Activated naive CD4-positive, alpha-beta T cell treated with anti-CD3 and anti-CD28 coated beads, Interleukin-2, amount 10 ng/mL, durations not matched to agents 7 days and 5 days (primary cell): ENCODE results near the gene BCCIP.

Experiments used
- CTCF ChIA-PET: fragments of 350-600 bp; sonication (Branson Sonifier 250); formaldehyde crosslinking; loops from one replicate; lab custom pipeline; 2021; ENCODE audit warnings: antibody characterized with exemption; lab: Charles Lee
- DNase-seq: peaks from one replicate; pipeline ENCODE4 v3.0.0-alpha.2; 2020
- H3K27ac Mint-ChIP-seq: one replicate; pipeline ENCODE4 v1.8.0; 2021; ENCODE audit warnings: mild to moderate bottlenecking, moderate library complexity, mixed read lengths
- H3K27me3 Mint-ChIP-seq: one replicate; pipeline ENCODE4 v1.8.0; 2021; ENCODE audit warnings: mild to moderate bottlenecking, mixed read lengths
- H3K36me3 Mint-ChIP-seq: one replicate; pipeline ENCODE4 v1.8.0; 2021; ENCODE audit warnings: mixed read lengths
- H3K4me1 Mint-ChIP-seq: one replicate; pipeline ENCODE4 v1.8.0; 2021; ENCODE audit warnings: mixed read lengths
- H3K4me3 Mint-ChIP-seq: one replicate; pipeline ENCODE4 v1.8.0; 2021; ENCODE audit warnings: mild to moderate bottlenecking, moderate library complexity, mixed read lengths
- H3K9me3 Mint-ChIP-seq: one replicate; pipeline ENCODE4 v1.8.0; 2021; ENCODE audit warnings: mixed read lengths

BCCIP gene

DNA sequence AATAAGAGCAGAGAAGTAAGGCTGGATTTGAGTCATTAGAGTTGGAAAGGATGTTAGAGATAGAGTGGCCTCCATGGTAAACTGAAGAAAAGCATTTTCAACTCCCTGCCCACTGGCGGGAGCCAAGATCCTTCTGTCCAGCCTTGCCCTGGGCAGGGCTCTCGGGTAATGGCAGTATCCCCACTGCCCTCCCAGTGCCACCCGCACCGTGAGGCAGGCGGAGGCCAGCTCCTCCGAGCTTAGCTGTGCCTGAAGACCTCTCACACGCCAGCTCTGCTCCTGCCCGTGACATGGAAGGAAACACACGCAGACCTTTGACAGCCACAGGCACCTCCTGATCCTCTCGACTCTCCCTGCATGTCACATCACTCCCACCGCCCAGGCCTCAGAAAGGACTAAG, 22.3 kb downstream of the BCCIP start:
- no peaks in the 10 kb centered on the region for H3K27me3 Mint-ChIP-seq
- no peak overlapping the region for H3K27ac Mint-ChIP-seq
- H3K9me3 Mint-ChIP-seq, result no peaks in the 10 kb centered on the region
- H3K4me3 Mint-ChIP-seq, result no peak overlapping the region
- H3K36me3 Mint-ChIP-seq, result peaks cover 13% of the 10 kb centered on the region
- no peak for DNase-seq
- CTCF ChIA-PET, result no interaction called here
- H3K4me1 Mint-ChIP-seq, result no peaks in the 10 kb centered on the region

DNA sequence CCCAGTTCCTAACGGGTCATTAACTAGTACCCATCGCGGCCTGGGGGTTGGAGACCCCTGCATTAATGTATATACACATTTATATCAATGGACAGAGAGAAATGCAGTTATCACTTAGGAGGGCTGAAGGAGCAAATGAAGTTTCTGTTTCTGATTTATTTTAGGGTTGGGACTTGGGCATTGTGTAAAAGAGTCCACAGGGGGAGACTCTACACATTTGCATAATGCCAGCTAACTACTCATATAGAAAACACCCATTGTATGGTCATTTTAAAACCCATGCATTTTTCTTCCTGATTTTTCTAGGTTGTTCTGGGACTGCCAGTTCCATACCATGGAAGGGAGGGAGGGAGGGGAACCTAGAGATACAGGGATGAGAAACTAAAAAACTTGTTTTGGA, 23.5 kb downstream of the BCCIP start:
- Mint-ChIP-seq H3K4me1 (no peaks in the 10 kb centered on the region), H3K36me3 (peaks cover 14% of the 10 kb centered on the region), H3K27me3 (no peaks in the 10 kb centered on the region), H3K4me3 (no peak overlapping the region), H3K27ac (no peak overlapping the region), H3K9me3 (no peaks in the 10 kb centered on the region)
- CTCF ChIA-PET, result no interaction called here
- no peak for DNase-seq

DNA sequence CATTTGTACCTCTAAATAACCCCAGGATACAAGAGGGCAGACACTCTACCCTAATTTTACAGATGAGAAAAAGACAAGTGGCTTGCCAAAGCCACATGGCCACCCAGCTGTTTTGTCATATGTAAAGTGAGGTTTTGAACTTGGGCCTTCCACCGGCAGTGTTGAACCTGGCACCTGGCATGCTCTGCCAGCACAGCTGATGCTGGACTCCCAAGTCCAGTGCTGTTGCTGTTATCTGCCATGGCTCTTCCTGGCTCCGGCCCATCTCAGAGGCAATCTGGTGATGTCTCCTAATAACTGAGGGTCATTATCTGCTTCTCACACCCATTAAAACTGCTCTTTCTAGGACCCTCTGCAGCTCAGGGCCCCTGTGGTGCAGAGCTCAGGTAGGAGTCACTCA, 25.0 kb downstream of the BCCIP start:
- Mint-ChIP-seq H3K4me1 (no peaks in the 10 kb centered on the region), H3K27ac (no peak overlapping the region), H3K9me3 (no peaks in the 10 kb centered on the region), H3K4me3 (no peak overlapping the region), H3K27me3 (no peaks in the 10 kb centered on the region), H3K36me3 (peaks cover 16% of the 10 kb centered on the region)
- DNase-seq, result no peak
- CTCF ChIA-PET, result no interaction called here

DNA sequence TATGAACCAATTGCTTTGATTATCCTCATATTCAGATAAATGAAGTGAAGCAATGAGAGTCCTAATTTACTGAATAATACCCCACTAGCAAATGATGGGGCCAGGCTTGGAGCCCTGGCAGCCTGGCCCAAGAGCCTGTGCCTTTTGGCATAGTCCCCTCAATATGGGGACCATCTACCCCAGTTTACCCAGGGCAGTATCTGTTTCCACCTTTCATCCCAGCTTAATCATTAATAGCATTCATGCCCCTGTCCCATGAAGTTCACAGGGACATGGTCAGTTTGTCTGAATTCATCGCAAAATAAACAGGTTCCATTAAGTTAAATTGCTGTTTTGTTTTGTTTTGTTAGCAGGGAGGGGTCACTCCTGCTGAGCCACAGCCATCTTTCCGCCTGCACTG, 25.5 kb downstream of the BCCIP start:
- H3K27me3 Mint-ChIP-seq, result no peaks in the 10 kb centered on the region
- CTCF ChIA-PET, result no interaction called here
- no peaks in the 10 kb centered on the region for H3K9me3 Mint-ChIP-seq
- H3K36me3 Mint-ChIP-seq, result peaks cover 16% of the 10 kb centered on the region
- no peaks in the 10 kb centered on the region for H3K4me1 Mint-ChIP-seq
- H3K27ac Mint-ChIP-seq, result no peak overlapping the region
- DNase-seq, result no peak
- H3K4me3 Mint-ChIP-seq, result no peak overlapping the region

DNA sequence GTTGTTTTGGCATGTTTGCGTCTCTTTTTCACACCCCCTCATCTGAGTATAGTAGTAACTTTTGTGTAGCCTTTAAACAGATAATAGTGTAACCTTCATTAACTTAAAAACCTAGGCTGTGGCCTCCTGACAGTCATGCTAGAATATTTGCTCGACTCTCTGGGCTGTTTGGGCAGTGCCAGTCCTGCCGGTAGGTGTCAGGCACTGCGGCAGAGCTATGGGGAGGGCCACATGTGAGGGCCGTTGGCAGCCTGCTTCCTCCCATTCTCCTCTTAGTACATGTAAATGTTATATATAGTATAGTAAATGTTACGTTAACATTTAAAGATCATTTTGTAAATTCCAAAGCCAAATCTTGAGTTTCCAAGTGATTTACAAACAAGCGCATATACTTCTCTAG, 26.1 kb downstream of the BCCIP start:
- no peaks in the 10 kb centered on the region for H3K4me1 Mint-ChIP-seq
- H3K27ac Mint-ChIP-seq, result no peak overlapping the region
- H3K4me3 Mint-ChIP-seq, result no peak overlapping the region
- peaks cover 17% of the 10 kb centered on the region for H3K36me3 Mint-ChIP-seq
- no peak for DNase-seq
- no peaks in the 10 kb centered on the region for H3K27me3 Mint-ChIP-seq
- CTCF ChIA-PET, result no interaction called here
- H3K9me3 Mint-ChIP-seq, result no peaks in the 10 kb centered on the region

DNA sequence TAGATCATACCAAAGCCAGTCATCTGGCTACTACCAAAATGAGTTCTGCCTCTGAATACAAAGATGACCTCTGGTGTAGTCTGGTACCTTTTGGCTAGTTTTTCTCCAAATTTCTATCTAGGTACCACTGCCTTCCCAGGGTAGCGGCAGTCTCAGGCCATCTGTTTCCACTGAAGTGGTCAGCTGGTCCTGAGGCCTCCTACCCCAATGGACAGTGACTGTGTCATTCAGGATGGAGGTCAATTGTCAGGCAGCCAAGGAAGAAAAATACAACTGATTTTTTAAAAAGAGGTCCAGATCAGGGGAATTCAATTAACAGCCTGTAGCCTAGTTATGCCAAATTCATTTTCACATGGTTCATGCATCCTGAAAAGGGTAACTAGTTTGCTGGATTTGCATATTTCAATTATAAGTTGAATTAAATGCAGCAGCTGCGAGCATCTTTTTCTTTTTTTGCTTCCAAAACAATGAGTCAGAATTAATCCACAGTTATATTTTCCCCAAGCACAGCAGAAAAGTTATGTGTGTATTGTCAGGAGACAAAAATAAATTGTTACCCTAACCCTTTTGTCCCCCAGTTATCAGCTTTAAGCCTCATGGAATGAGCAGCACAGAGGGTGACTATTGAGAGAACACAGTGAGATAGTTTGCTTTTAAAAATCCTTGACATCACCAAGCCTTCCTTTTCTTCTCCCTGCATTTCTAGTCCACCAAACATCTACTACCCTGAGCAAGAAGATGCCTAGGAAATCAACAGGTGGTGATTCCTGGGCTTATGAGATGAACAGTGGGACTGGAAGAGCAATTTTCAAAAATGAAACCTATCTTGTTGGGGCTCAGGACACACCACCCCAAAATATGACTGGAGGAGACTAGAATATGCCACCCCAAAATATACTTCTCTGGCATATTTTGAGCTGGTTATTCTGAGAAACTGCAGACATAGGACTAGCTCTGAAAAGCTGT, 27.7 kb downstream of the BCCIP start:
- no peaks in the 10 kb centered on the region for H3K9me3 Mint-ChIP-seq
- CTCF ChIA-PET, result interaction anchor here (0.7 kb wide), 1 partner anchor 18 kb away, joined by 3 read pairs; no protein-coding TSS in a partner anchor
- no peak for DNase-seq
- H3K4me1 Mint-ChIP-seq, result no peaks in the 10 kb centered on the region
- peaks cover 19% of the 10 kb centered on the region for H3K36me3 Mint-ChIP-seq
- no peaks in the 10 kb centered on the region for H3K27me3 Mint-ChIP-seq
- no peak overlapping the region for H3K4me3 Mint-ChIP-seq
- H3K27ac Mint-ChIP-seq, result no peak overlapping the region

DNA sequence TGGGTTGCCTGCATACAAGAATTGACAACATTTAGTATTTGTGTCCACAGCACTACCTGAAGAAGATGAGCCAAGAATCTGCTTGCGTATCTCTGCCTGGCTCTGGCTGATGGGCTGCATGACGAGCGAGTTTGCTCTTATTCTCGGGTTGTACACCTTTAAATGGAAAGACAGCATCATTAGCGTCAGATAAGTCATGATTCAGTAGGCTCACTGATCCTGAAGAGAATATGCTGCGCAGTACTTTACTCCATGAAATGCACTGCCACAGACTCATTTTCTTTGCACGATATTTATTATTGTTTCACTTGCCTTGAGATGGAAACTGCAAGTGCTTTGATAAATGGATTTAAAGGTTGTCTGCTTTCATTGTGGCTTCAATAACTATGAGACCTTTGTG, 29.1 kb downstream of the BCCIP start:
- Mint-ChIP-seq H3K36me3 (peaks cover 16% of the 10 kb centered on the region), H3K9me3 (no peaks in the 10 kb centered on the region), H3K27ac (no peak overlapping the region), H3K4me3 (no peak overlapping the region), H3K27me3 (no peaks in the 10 kb centered on the region), H3K4me1 (no peaks in the 10 kb centered on the region)
- CTCF ChIA-PET, result no interaction called here
- no peak for DNase-seq

DNA sequence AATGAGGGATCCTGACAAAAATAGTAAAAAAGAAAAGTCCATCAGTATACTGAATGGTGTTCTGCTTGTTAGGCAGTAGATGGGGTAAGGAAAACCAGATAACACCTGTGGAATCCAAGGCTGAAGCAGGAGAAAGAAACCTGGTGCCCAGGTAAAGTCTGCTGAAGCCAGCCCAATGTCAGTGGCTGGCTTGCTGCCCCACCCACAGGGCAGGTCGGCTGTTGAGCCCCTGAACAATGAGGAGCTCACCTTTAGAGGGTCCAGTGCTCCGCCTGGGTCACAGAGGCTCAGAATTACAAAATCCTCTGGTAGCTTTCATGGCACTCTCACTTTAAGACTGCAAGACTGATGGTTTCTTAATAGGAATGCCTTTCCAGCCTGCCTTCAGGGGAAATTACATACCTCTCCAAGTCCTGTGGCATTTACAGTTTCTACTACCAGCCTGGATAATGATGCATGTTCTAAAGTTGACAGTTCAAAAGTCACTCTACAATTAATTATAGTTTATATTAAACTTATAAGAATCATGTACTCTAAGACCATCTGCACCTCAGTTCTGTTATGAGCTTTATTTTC, 33.9 kb downstream of the BCCIP start:
- peaks cover 7% of the 10 kb centered on the region for H3K36me3 Mint-ChIP-seq
- no peaks in the 10 kb centered on the region for H3K9me3 Mint-ChIP-seq
- no peak overlapping the region for H3K4me3 Mint-ChIP-seq
- no peak overlapping the region for H3K27ac Mint-ChIP-seq
- CTCF ChIA-PET, result no interaction called here
- no peak for DNase-seq
- H3K4me1 Mint-ChIP-seq, result no peaks in the 10 kb centered on the region
- no peaks in the 10 kb centered on the region for H3K27me3 Mint-ChIP-seq

DNA sequence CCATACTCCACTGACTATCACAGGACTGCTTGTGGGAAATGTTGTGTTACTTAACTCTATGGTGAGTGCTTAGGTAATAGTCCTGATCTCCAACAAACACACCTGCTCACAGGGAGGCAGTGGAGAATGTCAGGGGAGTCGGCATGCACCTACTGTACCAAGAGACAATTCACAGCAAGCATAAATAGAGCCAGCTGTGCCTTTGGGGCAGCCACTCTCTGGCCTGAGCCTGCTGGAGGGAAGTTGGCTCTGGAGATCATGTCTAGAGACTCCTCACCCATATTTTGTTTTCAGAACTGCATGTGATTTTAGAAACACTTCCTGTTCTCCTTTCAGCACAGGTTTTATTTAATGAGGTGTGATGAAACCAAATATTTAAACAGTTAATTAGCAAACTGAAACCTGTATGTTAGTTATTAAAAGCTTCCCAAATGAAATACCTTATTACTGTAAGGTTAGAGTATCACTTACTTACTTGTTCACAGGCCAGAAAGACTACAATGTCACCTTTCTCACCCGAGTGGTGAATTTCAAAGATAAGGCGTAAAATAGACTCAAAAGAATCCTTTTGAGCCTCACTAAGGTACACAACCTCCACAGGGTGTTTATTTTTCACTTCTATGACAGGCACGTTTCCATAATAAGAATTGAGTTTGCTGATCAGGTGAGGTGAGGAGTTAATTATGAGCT, 35.9 kb downstream of the BCCIP start:
- CTCF ChIA-PET, result interaction anchor here (0.9 to 1.2 kb wide), 2 partner anchors 9 to 12 kb away, joined by 3 read pairs; no protein-coding TSS in a partner anchor

DNA sequence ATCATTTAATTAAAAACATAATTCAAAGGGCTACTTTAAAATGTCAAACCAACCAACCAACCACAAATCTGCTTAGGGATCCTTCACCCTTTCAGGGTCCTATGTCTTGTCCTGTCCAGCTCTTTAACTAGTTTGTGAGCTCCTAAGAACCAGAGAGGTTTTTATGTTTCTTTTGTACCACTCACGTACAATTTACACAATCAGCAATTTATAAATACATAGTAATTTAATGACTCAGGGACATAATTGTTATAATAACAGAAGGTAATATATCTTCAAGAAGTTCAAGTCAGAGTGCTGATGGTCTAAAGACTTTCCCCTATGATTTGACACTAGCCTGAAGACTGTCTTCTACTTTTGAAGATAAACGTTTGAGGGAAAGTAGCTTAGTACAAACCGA, 41.8 kb downstream of the BCCIP start:
- no peaks in the 10 kb centered on the region for H3K4me1 Mint-ChIP-seq
- no peak for DNase-seq
- H3K27me3 Mint-ChIP-seq, result no peaks in the 10 kb centered on the region
- CTCF ChIA-PET, result no interaction called here
- H3K27ac Mint-ChIP-seq, result no peak overlapping the region
- no peaks in the 10 kb centered on the region for H3K9me3 Mint-ChIP-seq
- H3K4me3 Mint-ChIP-seq, result no peak overlapping the region
- no peaks in the 10 kb centered on the region for H3K36me3 Mint-ChIP-seq

More for the DNA sequence above, 35.9 kb downstream of the BCCIP start:
- H3K4me1 Mint-ChIP-seq, result no peaks in the 10 kb centered on the region
- no peaks in the 10 kb centered on the region for H3K9me3 Mint-ChIP-seq
- no peak overlapping the region for H3K27ac Mint-ChIP-seq
- H3K4me3 Mint-ChIP-seq, result no peak overlapping the region
- DNase-seq, result no peak
- no peaks in the 10 kb centered on the region for H3K27me3 Mint-ChIP-seq
- peaks cover 6% of the 10 kb centered on the region for H3K36me3 Mint-ChIP-seq

DNA sequence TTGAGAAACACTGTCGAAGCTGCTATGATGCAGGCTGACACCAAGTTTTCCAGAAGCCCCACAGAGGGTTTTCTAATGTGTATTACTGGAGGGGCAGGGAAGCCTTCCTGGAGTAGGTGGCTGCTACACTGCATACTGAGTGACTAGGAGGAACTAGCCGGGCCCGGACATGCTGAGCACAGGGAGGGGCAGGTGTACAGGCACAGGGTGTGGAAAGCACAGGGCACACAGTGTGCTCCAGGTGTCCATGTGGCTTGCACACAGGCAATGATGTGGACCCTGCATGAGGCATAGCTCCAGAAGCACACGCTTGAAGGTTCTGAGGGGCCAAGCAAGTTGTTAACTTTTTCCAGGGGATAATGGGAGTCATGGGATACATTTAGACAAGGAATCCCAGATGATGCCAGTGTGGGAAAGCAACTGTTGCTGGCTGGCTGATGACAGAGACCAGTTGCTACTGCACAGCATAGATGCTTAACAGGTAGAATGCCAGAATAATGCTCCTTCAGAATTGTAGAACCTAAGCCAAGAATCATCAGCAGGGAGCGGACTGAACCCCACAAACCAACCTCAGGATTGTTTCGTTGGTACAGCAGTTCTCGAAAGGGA, 43.2 kb downstream of the BCCIP start:
- DNase-seq, result no peak
- Mint-ChIP-seq H3K4me1 (no peaks in the 10 kb centered on the region), H3K4me3 (no peak overlapping the region), H3K27ac (peak overlapping the region; percentile 49), H3K36me3 (no peaks in the 10 kb centered on the region), H3K9me3 (no peaks in the 10 kb centered on the region), H3K27me3 (no peaks in the 10 kb centered on the region)
- CTCF ChIA-PET, result interaction anchor here (1.5 kb wide), 1 partner anchor 10 kb away, joined by 3 read pairs; no protein-coding TSS in a partner anchor

DNA sequence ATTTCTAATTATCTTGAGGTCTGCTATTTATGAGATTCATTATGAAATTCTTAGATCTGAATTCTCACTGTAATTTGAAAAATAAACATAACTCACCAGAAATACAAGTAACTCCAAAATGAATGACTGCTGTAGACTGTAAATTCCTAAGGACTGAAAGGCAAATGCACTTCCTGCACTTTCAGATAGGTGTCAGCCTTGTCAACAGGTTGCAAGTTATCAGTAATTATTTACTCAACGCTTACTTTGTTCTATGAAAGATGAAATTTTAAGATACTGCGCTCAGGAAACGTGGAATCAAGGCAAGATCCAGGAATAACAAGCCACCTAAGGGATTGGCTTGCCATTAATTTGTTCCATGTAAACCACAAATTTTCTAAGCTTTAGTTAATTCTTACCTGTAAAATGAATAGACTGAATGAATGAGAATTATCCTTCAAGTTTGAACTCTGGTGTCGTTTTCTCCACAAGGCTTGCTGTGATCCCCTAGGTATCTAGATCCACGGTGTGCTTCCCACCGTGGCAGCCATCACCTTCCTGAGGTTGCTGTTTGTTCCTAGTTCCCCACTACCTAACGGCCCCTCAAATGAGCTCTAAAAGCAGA, 45.1 kb downstream of the BCCIP start:
- Mint-ChIP-seq H3K4me3 (no peak overlapping the region), H3K4me1 (no peaks in the 10 kb centered on the region), H3K27ac (no peak overlapping the region), H3K36me3 (no peaks in the 10 kb centered on the region), H3K27me3 (no peaks in the 10 kb centered on the region), H3K9me3 (no peaks in the 10 kb centered on the region)
- CTCF ChIA-PET, result interaction anchor here (0.7 to 1.7 kb wide), 7 partner anchors 8 to 110 kb away, joined by 3 to 4 read pairs (median 3); no protein-coding TSS in a partner anchor
- peak; percentile 37 for DNase-seq

DNA sequence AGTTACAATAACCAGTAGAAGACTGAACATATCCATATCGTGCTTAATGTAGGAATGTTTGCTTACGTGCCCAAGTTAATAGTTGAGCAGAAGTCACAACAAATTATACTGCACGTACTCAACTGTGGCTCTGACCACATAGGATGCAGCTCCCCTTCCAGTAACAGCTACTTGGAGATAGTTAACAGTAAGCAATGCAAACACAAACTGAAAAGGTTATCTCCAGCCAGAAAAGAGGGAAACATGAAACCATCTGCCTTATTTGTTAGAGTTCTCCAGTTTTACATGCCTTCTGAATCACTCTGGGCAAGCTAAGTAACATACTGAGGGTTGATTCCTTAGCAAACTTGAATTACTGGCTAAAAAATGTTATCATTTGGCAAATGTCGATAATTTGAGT, 48.0 kb downstream of the BCCIP start:
- H3K4me1 Mint-ChIP-seq, result no peaks in the 10 kb centered on the region
- no peak for DNase-seq
- H3K27ac Mint-ChIP-seq, result no peak overlapping the region
- CTCF ChIA-PET, result interaction anchor here (1.0 kb wide), 1 partner anchor 11 kb away, joined by 3 read pairs; no protein-coding TSS in a partner anchor
- peaks cover 10% of the 10 kb centered on the region for H3K36me3 Mint-ChIP-seq
- no peak overlapping the region for H3K4me3 Mint-ChIP-seq
- H3K27me3 Mint-ChIP-seq, result no peaks in the 10 kb centered on the region
- H3K9me3 Mint-ChIP-seq, result peaks cover 9% of the 10 kb centered on the region
